Activated T-cell treated with anti-CD3 and anti-CD28 coated beads for 4 hours (primary cell): ENCODE data around the gene METTL27.
A peak's percentile ranks its signal among the peaks of the same experiment; 100 is the strongest.
"Not testable (repeated sequence)": the region's sequence is repeated elsewhere in the genome, so short reads cannot be mapped to it uniquely, and the experiment has no call there.

Experiments used
- DNase-seq: peaks from one replicate; pipeline ENCODE4 v3.0.0-alpha.2; 2020

The METTL27 gene, protein sequence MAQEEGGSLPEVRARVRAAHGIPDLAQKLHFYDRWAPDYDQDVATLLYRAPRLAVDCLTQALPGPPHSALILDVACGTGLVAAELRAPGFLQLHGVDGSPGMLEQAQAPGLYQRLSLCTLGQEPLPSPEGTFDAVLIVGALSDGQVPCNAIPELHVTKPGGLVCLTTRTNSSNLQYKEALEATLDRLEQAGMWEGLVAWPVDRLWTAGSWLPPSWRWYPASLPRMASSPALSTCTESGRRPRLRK

DNA sequence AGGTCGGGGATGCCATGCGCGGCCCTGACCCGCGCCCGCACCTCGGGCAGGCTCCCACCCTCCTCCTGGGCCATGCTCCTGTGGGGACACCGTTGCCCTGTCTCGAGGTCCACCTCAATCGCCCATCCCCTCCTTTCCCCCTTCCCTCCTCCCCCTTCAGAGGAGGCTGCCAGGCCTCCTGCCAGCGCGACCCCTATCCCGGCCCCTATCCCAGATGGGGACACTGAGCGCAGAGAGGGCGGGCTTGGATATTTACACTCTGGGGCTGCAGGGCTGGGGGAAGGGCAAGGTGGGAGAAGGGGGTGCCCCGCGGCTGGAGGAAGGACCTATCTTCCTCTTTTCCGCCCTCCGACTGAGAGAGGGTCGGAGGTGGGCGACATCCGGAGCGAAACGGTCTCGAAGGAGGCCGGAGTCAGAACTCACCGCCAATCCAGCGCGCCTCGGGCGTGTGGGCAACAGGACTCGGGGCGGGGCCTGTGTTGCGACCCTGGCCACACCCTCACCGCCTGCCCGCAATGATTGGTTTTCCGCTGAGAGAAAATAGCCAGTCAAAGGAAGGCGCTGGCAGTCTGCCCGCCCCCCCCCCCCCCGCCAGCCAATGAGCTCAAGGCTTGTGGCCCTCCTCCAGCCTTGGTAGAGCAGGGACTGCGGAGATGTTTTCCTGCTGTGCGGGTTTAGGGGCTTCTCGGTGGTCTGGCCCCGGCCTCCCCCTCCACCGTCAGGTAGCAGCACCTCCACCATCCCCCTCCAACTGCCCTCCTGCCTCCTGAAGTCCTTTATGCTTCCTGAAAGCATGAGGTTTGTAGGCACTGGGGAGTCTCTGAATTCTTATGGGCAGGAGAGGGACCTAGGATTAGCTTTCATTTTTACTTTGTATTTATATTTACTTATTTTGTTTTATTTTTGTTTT, at the start of gene METTL27:
METTL27 (minus strand) TSS at position 450 of the 910 bp plus-strand sequence; CDS start at position 74, 376 bp downstream.
- DNase-seq: peak; percentile 81

DNA sequence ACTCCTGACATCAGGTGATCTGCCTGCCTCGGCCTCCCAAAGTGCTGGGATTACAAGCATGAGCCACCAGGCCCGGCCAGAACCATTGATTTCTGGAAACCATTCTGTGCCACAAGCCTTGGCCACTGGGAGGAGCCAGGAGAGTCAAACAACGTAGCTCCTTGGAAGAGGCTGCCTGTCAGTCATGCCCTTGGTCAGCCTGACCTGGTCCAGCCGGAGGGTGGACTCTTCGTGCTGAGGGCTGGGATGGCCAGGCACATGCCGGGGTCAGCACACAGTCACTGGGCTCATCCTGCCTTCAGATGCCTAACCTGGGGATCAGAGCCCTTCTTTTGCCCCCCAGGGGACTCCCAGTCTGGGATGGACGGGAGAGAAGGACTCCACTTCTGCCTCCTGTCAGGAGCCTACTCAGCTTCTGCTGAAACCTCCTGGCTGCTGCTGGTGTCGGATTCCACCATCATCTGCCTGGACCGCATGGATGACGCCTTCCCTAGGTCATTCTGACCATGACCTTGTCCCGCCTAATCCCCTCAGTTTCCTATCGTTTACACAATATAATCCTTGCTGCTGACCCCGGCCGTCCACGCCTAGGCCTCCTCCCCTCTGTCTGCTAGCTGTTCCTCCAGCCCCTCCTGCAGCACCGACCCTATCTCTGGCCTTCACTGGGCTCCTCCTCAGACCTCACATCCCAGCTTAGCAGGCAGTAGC, 49.0 kb upstream of the METTL27 start:
- no peak for DNase-seq

DNA sequence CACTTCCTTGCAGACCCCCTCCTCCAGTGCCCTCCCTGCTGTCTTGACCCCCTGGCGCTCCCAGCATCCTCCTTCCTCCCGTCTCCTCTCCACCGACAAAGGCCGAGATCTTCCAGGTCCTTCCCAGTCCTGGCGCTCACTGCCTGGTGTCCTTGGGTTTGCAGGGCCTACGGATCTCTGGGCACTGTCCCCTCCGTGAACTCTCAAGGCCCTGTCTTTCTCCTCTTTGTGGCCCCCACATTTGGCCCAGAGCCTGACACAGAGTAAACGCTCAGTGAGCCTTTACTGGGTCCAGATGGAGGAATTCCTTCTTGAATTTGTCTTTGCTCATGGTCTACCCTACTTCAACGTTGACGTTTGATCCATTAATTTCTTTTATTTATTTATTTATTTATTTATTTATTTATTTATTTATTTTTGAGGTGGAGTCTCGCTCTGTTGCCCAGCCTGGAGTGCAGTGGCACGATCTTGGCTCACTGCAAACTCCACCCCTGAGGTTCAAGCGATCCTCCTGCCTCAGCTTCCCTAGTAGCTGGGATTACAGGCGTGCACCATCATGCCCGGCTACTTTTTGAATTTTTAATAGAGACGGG, 48.3 kb upstream of the METTL27 start:
- DNase-seq: no peak

DNA sequence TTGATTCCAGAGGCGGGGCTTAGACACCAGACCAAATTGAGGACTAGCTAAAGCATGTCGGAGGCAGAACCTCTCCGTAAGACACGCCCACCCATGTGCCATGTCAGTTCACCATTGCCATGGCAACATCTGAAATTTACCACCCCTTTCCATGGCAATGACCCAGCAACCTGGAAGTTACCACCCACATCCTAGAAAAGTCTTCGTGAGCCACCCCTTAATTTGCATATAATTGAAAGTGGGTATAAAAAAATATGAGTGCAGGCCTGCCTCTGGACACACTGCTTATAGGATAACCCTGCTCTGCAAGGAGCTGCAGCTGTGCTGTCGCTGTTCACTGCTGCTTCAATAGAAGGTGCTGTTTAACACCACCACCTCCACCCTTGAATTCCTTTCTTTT, 46.6 kb upstream of the METTL27 start:
- no peak for DNase-seq

DNA sequence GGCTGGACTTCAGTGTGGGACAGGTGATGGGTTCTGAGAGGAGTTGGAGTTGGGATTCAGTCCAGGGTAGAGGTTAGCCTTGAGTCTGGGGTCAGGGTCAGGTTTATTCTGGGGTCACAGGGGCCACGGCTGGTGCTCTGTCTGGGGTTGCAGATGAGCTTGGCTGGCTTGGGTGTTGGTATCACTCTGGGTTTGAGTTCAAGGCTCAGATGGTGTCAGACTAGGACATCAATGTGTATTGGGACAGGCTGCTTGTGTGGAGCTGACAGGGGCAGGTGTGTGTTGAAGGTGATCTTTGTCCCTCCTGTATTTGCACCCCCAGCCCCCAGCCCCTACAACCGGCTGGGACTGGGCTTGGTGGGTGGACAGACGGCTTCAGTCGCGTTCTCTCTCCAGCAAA, 45.4 kb upstream of the METTL27 start:
- no peak for DNase-seq

DNA sequence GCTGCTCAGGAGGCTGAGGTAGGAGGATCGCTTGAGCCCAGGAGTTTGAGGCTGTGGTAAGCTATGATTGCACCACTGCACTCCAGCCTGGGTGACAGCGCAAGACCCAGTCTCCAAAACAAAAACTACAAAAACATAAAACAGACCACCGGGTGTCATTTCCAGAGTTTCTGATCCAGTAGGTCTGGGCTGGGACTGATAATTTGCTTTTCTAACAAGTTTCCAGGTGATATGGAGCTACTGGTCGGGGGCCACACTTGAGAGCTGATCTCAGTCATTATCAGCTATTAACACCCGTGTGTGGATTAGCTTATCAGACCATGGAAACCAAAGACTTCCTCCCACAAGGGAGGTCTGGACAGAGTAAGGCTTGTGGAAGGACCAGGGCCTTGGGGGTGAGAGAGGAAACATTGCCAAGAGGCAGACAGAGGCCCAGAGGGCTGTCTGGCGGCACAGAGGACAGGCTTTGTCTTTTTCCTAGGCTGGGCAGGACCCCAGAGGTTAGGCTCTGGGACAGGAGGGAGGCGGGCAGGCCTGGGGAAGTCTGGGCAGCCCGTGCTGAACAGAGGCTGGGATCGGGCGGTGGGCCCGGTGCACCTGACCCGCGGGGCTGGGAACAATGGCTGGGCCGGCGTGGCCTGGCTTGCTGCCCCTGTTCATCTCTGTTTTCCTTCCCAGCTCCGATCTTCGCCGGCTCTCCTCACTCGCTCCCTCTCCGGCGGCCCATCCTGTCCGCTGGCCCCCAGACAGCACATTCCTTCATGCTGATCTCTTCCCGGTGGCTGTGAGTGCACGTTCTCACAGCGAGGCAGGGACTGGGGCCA, 43.9 kb upstream of the METTL27 start:
- DNase-seq: no peak

DNA sequence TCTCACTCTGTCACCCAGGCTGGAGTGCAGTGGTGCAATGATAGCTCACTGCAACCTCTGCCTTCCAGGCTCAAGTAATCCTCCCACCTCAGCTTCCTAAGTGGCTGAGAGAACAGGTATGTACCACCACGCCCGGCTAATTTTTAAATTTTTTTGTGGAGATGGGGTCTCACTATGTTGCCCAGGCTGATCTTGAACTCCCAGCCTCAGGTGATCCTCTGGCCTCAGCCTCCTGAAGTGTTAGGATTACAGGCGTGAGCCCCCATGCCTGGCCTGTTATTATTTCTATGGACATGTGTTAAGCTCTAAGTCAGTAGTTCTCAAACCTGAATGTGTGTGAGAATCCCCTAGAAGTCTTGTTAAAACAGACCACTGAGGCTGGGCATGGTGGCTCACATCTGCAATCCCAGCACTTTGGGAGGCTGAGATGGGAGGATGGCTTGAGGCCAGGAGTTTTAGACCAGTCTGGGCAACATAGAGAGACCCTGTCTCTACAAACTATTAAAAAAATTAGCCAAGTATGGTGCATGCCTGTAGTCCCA, 43.2 kb upstream of the METTL27 start:
- DNase-seq: no peak

DNA sequence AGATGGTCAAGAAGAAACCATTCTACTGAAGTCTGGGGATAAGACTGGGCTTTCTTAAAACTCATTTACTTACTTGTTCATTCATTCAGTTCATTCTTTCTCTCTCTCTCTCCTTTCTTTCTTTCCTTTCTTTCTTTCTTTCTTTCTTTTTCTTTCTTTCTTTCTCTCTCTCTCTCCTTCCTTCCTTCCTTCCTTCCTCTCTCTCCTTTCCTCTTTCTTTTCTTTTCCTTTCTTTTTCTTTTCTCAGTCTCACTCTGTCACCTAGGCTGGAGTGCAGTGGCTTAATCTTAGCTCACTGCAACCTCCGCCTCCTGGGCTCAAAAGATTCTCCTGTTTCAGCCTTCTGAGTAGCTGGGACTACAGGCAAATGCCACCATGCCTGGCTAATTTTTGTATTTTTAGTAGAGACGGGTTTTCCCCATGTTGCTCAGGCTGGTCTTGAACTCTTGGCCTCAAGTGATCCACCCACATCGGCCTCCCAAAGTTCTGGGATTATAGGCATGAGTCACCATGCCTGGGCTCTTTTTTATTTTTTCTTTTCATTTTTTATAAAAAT, 42.6 kb upstream of the METTL27 start:
- DNase-seq: not testable (repeated sequence)

DNA sequence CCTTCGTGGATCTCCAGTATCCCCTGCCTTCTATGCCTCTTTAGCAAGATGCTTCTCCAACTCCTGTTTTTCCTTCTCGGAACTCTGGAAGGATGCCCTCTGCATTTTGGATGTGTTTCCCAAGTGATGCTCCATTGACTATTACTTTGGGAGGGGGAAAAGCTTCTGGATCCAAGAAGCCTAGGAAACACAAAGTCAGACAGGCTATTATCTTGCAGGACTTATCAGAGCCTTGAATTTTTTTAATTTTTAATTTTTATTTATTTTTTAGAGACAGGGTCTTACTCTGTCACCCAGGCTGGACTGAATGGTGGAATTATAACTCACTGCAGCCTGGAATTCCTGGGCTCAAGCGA, 39.7 kb upstream of the METTL27 start:
- no peak for DNase-seq

DNA sequence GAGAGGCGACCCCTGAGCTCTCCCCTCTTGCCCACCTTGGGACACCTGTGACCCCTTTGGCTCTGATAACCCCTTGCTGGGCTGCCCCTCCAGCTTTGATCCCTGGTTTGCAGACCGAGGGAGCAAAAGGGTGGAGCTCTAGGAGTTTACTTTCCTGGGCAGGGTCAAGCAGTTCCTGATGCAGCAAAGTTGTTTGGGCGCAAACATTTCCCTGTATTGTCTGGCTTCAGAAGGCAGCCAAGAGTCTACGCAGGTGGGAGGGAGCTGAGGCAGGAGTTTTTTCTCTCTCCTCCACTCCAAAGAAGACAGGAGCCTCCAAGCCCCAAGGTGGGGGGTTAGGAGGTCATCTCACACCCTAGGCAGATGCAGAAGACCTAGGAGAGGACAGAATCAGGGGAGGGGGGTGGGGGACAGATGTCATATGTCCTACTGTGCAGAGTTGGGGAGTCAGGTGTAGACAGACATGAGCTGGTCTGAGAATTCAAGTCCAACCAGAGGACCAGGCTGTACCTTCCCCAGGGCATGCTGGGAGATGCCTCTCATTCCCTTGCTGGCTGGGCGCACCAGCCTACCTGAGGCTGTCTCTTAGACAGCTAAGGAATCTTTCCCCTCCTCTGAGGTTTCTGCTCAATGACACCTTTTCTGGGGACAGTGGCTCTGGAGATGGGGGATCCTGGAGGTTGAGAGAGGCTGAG, 39.2 kb upstream of the METTL27 start:
- no peak for DNase-seq

DNA sequence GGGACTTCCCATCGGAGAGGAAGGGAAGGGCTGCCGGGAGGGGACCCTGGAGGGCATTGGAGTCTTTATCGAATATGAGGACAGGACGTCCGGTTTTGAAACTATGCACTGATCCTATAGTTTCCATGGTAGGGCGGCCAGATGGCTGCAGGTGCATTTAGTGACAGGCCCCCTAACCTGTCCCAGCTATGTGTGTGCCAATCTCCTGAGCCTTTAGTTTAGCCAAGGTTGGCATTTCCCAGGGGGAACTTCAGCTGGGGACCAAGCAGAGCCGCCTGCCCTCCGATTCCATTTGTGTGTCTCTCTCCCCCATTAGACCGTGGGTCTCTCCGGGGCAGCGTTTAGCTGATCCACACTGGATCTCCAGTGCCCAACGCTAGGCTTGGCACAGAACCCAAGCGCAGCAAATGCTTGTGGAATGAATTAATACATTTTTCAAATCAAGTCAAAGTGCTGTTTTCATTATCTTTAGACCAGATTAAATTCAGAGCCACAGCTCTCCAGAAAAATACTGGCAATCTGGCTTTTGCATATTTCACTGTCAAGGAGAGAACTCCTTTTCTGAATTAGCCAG, 38.5 kb upstream of the METTL27 start:
- no peak for DNase-seq

DNA sequence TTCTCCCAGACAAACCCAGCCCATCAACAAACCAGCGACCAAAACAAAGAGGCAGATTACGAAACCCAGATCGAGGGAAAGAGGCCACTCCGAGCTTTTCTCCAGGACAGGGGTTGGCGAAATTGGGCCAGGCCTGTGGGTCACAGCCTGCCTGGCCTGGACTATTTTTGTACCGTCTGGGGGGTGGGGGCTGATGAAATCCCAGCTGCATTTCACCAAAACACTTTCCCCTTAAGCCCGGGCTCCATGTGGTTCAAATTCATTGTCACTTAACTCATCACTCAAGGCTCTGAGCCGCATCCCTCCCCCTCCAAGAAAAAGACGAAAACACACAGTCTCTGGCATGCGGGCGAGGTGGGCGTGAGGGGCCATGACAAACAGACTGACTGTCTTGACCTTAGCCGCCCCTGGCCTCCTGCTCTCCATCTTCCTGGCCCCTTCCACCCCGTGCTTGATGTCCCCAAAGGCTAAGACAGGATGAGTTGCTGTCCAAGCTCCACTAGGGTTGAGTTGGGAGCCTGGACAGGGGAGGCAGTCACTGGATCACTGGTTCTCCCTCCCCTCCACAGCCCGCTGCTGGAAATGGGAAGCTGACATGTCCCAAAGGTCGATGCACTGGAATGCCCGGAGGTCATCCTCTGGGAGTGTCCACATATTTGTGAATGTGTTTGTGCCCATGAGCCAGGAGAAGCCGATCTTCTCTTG, 37.8 kb upstream of the METTL27 start:
- no peak for DNase-seq

DNA sequence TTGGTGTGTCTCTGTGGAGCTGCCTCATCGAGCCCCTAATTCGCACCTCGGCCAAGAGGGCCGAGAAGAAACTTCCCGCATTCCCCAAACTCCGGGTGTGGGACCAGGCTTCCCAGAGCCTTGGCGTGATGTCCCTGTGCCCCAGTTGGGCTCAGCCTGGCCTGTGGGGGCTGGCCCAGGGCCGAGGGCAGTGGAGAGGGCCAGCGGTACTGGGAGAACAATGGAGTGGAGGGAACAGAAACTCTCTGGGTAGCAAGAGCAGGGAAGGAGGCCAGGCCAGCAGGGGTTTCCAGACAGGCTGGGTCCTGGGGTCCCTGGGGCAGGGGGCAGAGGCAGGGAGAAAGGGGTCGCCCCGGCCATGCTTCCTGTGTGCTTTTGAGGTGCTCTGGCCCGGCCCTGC, 34.7 kb upstream of the METTL27 start:
- DNase-seq: no peak

DNA sequence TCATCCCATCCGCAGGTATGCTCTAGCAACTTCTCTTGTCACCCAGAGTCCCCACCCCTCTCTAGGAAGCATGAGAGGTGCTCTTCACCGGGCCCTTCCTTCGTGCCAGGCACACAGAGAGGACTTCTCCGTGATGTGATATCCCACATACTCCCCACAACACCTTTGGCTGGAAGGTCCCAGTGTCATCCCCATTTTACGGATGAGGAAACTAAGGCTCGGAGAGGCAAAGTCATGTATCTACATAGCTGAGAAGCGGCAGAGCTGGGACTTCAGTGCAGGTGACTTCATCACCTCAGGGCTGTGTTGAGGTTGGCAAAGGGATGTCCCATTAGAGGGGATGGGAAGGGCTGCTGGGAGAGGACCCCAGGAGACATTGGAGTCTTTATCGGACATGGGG, 34.0 kb upstream of the METTL27 start:
- no peak for DNase-seq

DNA sequence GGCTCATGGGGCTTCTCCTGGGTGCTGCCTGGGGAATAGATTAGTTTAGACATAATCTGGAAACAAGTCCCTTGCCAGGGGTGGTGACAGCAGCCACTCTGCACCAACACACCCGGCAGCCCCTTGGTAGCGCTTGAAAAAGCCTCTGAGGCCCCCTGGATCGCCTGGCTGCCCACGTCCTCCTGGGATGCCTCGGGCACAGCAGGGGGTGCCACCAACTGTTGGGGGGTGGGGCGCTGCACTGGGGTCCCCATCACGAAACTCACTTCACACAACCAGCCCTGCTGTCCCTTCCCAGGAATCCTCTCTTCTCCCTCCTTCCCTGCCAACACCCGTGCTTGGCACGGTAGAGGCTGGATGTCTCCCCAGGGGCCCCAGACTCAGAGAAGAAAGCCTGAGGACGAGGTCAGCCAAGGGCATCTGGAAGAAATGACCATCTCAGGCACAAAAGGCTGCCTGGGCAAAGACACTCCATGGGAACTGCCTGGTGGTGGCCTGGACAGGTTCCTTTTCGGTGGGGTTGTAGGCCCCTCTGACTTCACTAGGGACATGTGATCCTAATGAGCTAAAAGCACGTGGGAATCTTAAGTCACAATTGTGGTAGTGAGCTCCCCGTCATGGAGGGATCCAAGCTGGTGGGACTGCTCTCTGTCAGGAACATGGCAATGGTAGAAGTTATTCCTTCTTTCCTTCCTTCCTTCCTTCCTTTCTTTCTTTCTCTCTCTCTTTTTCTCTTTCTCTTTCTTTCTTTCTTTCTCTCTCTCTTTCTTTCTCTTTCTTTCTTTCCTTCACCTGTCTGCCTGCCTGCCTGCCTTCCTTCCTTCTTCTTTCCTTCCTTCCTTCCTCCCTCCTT, 30.0 kb upstream of the METTL27 start:
- no peak for DNase-seq

DNA sequence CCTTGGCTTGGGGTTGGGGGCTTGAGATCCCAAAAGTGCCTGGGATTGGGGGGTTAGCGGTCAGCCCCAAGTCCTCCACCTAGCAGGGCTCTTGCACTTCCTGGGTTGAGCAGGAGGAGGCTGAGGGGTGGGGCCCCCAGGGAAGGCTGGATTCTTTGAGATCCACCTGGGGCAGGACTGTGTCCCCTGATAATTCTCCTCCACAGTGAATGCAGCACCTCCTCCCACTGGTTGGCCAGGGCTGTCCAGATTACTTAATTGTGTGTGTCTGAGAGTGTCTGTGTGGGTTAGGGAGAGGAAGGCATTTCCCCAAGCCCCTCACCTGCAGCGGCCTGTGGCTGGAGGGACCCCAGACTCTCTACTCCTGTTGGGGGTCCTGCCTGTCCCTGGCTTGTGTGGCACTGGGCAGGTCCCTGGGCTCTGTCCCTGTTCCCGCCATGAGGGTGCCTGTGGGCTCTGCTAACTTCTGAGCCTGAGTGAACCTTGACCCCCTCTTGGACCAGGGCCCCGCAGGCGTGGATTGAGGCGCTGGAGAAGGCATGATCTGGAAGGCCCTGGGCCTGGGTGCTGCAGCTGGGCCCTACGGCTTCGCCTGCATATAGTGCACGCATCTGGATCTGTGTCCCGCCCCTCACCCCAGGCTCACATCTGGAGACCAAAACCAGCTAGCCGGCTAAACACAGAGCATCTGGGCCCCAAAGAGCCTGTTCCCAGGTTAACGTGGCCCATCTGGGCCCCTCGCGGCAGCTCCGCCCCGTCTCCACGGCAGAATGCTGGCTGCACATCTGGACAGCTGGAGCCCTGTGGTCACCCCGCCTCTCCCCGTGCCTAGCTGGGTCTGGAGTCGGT, 29.1 kb upstream of the METTL27 start:
- no peak for DNase-seq

DNA sequence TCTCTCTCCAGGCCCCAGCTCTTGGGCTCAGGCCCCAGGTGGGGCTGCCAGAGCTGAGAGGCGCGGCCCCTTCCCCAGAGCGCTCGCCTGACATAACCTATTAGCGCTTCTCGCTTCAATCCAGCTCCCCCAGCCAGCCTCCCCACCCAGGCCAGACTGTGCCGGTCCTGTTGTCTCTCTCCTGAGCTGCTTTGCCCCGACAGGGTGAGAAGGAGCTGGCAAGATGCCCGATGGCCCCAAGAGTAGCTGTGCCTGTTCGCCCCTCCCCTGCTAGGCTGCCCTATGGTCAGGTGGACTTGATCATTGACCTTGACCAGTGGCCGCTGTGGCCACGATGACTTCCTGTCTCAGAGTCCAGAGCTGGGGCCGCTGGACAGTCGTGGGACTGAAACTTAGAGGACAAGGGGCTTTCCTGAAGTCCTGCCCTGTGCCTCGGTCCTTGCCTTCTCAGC, 27.8 kb upstream of the METTL27 start:
- DNase-seq: no peak
